Natural killer cell (primary cell): ENCODE data around the gene UBE2I. TPM values are rescaled to one million over a fixed set of nuclear protein-coding genes. Genes with fewer than 3 reads are reported as not detected.

Experiments used
- ATAC-seq, 3 donors: fragments of 150-1000 bp in 2 of 3; fragments of 200-7000 bp in 1 of 3; cut with Tn5 transposase; 1 replicate in 1 of 3; 2 replicates in 2 of 3; pipeline ENCODE4 v1.10.0; 2021; ENCODE audit warnings: mild to moderate bottlenecking in 2 of 3, moderate library complexity in 2 of 3
- DNase-seq, 2 donors: peaks; one replicate each; pipeline versions ENCODE4 v3.0.0 to v3.0.0-alpha.2; 2013 to 2021; ENCODE audit warnings: mixed read lengths in 1 of 2
- H3K27ac ChIP-seq: one replicate; pipeline ENCODE4 v1.5.1; 2013; ENCODE audit warnings: mild to moderate bottlenecking, low read length
- H3K27me3 ChIP-seq: one replicate; pipeline ENCODE4 v1.6.1; 2013; ENCODE audit warnings: low read length; ENCODE audit not compliant: control insufficient read depth, insufficient read depth
- H3K36me3 ChIP-seq: one replicate; pipeline ENCODE4 v1.6.1; 2013; ENCODE audit warnings: low read length; ENCODE audit not compliant: control insufficient read depth, insufficient read depth
- H3K4me1 ChIP-seq: one replicate; pipeline ENCODE4 v1.6.1; 2013; ENCODE audit warnings: low read length; ENCODE audit not compliant: control insufficient read depth, insufficient read depth
- H3K4me3 ChIP-seq: one replicate; pipeline ENCODE4 v1.5.1; 2013; ENCODE audit warnings: low read length
- H3K9me3 ChIP-seq: one replicate; pipeline ENCODE4 v1.6.1; 2013; ENCODE audit warnings: low read length; ENCODE audit not compliant: control insufficient read depth, insufficient read depth
- H3K27ac Mint-ChIP-seq, 2 donors: one replicate each; pipeline ENCODE4 v1.8.0; 2022; ENCODE audit warnings: mild to moderate bottlenecking in 2 of 2, mixed read lengths in 2 of 2, moderate library complexity in 1 of 2
- H3K27me3 Mint-ChIP-seq, 2 donors: one replicate each; pipeline ENCODE4 v1.8.0; 2022; ENCODE audit warnings: low read depth in 2 of 2, mixed read lengths in 2 of 2
- H3K36me3 Mint-ChIP-seq: one replicate; pipeline ENCODE4 v1.8.0; 2022; ENCODE audit warnings: mixed read lengths
- H3K4me1 Mint-ChIP-seq, 2 donors: one replicate each; pipeline ENCODE4 v1.8.0; 2022; ENCODE audit warnings: mixed read lengths in 2 of 2
- H3K4me3 Mint-ChIP-seq: one replicate; pipeline ENCODE4 v1.8.0; 2022; ENCODE audit warnings: mild to moderate bottlenecking, moderate library complexity, mixed read lengths
- H3K9me3 Mint-ChIP-seq, 2 donors: one replicate each; pipeline ENCODE4 v1.8.0; 2022; ENCODE audit warnings: mixed read lengths in 2 of 2
- CTCF ChIP-seq: fragments of 200-600 bp; IDR thresholded peaks from one replicate; pipeline ENCODE4 v1.8.0; 2022; ENCODE audit warnings: antibody characterized with exemption
- WGBS: methylation state at CpG from one replicate; pipeline ENCODE4 v1.1.7; 2013; ENCODE audit warnings: missing lambda C conversion rate; ENCODE audit not compliant: insufficient coverage; 5-methylcytosine and 5-hydroxymethylcytosine counted together
- intact Hi-C: fragments of 100-400 bp; cut with micrococcal nuclease; formaldehyde crosslinking; loops from one replicate; pipeline ENCODE4 v1.14.2; 2022
- total RNA-seq, 4 donors: library from RNA; stranded (reverse); fragments of 120-200 nt in 1 of 4; gene quantifications; one replicate each; pipeline versions ENCODE4 v1.2.3 to v1.2.4, GENCODE V29; 2013 to 2022

Gene UBE2I
- total RNA-seq, 3 donors from 2014 or later (not counting 1 experiment from before 2014, with no cell fraction given) = 367 to 412 (median 383) TPM

GRCh38 chr16:1261131-1261892 lies 48.1 kb upstream of the UBE2I start:
- peaks cover 18% of the 10 kb centered on the region for H3K27me3 ChIP-seq
- 21% methylated on average over 47 of the region's 47 CpGs for WGBS
- DNase-seq (no peak), ATAC-seq (peak in 1 of 3 donors; percentile 18)
- H3K27ac ChIP-seq = no peak overlapping the region
- intact Hi-C loops = no loop called here
- Mint-ChIP-seq H3K4me1 (peaks cover 5 to 6% of the 10 kb centered on the region in 2 donors), H3K27me3 (peaks cover 8 to 20% of the 10 kb centered on the region in 2 donors), H3K27ac (no peak overlapping the region), H3K4me3 (no peak overlapping the region), H3K36me3 (no peaks in the 10 kb centered on the region), H3K9me3 (no peaks in the 10 kb centered on the region)
- TF ChIP-seq CTCF = no peak
- no peaks in the 10 kb centered on the region for H3K36me3 ChIP-seq
- H3K9me3 ChIP-seq = no peaks in the 10 kb centered on the region
- H3K4me3 ChIP-seq = no peak overlapping the region
- H3K4me1 ChIP-seq = peaks cover 9% of the 10 kb centered on the region

GRCh38 chr16:1262210-1262845 lies 47.1 kb upstream of the UBE2I start:
- no peak for DNase-seq

GRCh38 chr16:1262846-1263221 lies 46.6 kb upstream of the UBE2I start:
- ATAC-seq (no peak), DNase-seq (no peak)
- H3K9me3 Mint-ChIP-seq = no peaks in the 10 kb centered on the region
- no peak overlapping the region for H3K27ac Mint-ChIP-seq
- no peak for TF ChIP-seq CTCF
- no peak overlapping the region for H3K27ac ChIP-seq
- no peaks in the 10 kb centered on the region for H3K9me3 ChIP-seq
- peaks cover 5 to 6% of the 10 kb centered on the region in 2 donors for H3K4me1 Mint-ChIP-seq
- peaks cover 8 to 22% of the 10 kb centered on the region in 2 donors for H3K27me3 Mint-ChIP-seq
- peaks cover 9% of the 10 kb centered on the region for H3K4me1 ChIP-seq
- peaks cover 18% of the 10 kb centered on the region for H3K27me3 ChIP-seq
- WGBS = 89% methylated on average over 9 of the region's 9 CpGs
- intact Hi-C loops = no loop called here
- H3K4me3 ChIP-seq = no peak overlapping the region
- H3K4me3 Mint-ChIP-seq = no peak overlapping the region
- H3K36me3 Mint-ChIP-seq = no peaks in the 10 kb centered on the region
- H3K36me3 ChIP-seq = no peaks in the 10 kb centered on the region

More at GRCh38 chr16:1262210-1262845, 47.1 kb upstream of the UBE2I start:
- Histone ChIP-seq H3K4me3 (no peak overlapping the region), H3K27me3 (peaks cover 18% of the 10 kb centered on the region), H3K9me3 (no peaks in the 10 kb centered on the region), H3K27ac (no peak overlapping the region), H3K36me3 (no peaks in the 10 kb centered on the region), H3K4me1 (peaks cover 9% of the 10 kb centered on the region)
- intact Hi-C loops = no loop called here
- no peak for TF ChIP-seq CTCF
- WGBS = 89% methylated on average over 32 of the region's 32 CpGs
- Mint-ChIP-seq H3K27me3 (peaks cover 8 to 22% of the 10 kb centered on the region in 2 donors), H3K4me1 (peaks cover 5 to 6% of the 10 kb centered on the region in 2 donors), H3K9me3 (no peaks in the 10 kb centered on the region), H3K27ac (no peak overlapping the region), H3K4me3 (no peak overlapping the region), H3K36me3 (no peaks in the 10 kb centered on the region)
- ATAC-seq = no peak
